NCI-H1092 (cell line): Measurements from ENCODE around the gene FAM118B.
A peak's percentile ranks its signal among the peaks of the same experiment; 100 is the strongest.
"Not testable (repeated sequence)": the region's sequence is repeated elsewhere in the genome, so short reads cannot be mapped to it uniquely, and the experiment has no call there.

Source experiments
- DNase-seq: peaks from one replicate; lab custom pipeline; 2025; lab: John Stamatoyannopoulos, UW

FAM118B gene

GRCh38 chr11:126277322-126277721 is 65.7 kb downstream of the FAM118B start:
- DNase-seq = no peak

GRCh38 chr11:126277780-126278179 is 66.2 kb downstream of the FAM118B start:
- DNase-seq = no peak

GRCh38 chr11:126279191-126279590 is 67.6 kb downstream of the FAM118B start:
- DNase-seq = no peak

DNA sequence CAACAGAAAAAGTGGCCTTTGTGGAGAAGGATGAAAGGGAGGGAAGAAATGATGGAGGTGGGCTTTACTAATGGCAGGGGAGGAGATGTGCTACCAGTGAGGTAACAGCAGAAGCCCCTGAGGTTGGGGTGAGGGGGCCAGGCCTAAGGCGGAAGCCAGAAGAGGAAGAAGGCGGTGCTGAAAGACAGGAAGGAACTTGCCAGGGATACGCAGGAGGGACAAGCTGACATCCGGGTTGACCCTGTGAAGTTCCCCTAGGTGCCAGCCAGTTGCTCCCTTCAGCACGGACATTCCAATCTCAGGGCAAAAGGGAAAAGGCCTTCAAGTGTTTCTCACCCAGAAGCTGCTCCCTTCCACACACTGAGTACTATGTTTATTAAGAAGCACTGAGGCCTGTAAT is 69.0 kb downstream of the FAM118B start:
- DNase-seq = no peak

- DNase-seq = no peak
Measured at GRCh38 chr11:126281245-126281644, 69.7 kb downstream of the FAM118B start.

DNA sequence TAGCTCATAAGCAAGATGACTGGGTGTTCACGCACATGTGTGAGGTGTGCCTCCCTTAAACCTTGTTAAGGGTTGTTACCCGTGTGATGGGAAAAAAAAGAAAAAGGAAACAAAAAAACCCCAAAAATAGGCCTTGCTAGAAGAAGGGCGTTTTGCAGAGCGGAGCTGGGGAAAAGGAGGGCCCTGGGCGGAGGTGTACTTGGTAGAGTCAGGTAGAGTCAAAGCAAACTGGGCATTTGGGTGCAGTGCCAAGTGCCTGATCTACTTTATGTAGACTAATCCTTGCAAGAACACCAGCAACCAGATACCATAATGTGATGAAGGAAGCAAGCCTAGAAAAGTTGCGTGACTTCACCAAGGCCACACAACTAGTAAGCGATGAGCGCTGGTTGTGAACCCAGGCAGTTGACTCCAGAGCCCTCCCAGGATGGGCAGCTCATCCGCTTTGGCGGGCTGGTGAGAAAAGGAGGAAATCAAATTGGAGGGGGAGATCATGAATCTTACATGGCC is 70.1 kb downstream of the FAM118B start:
- no peak for DNase-seq

- peak; percentile 39 for DNase-seq
Measured at GRCh38 chr11:126282361-126282735, 70.8 kb downstream of the FAM118B start.

- peak; percentile 42 for DNase-seq
Measured at GRCh38 chr11:126282736-126283591, 71.4 kb downstream of the FAM118B start, which contains the start of gene TIRAP. TSS of gene TIRAP (plus strand) at chr11:126283093. CDS start at chr11:126290895, 7,802 bp downstream.

DNA sequence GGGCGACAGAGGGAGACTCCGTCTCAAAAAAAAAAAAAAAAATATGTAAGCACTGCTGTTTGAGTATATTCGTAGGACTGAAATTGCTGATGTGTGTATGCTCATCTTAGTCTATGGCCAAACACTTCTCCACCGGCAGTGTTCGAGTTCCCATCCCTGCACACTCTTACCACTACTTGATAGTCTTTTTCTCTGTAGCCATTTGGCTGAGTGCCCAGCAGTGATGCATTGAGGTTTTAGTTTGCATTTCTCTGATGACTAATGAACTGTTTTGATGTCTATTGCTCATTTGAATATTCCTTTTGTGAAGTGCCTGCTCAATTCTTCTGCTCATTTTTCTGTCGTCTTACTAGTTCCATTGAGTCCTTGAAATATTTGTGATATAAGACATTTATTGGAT is 73.2 kb downstream of the FAM118B start:
- no peak for DNase-seq

DNA sequence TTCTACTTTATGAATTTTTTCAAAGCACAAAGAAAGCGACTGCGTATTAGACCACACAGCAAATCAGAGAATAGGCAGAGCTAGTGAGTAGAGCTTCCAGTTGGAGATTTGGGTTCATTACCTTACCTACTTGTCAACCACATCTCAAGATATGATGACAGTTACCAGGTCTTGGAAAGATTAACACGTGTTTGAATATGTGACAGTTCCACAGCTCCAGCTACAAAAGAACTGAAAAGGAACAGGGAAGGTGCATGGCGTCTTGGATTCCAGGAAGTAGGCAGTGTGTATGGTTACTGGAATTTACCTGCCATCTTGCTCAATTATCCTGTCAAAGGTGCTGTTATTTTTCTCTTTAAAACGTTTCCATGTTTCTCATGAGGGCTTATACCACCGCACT is 76.7 kb downstream of the FAM118B start:
- DNase-seq = no peak

- DNase-seq = no peak
Measured at GRCh38 chr11:126290887-126291286, 79.3 kb downstream of the FAM118B start.

GRCh38 chr11:126293726-126294125 is 82.1 kb downstream of the FAM118B start:
- no peak for DNase-seq

- no peak for DNase-seq
Measured at GRCh38 chr11:126297004-126297403, 85.4 kb downstream of the FAM118B start.

DNA sequence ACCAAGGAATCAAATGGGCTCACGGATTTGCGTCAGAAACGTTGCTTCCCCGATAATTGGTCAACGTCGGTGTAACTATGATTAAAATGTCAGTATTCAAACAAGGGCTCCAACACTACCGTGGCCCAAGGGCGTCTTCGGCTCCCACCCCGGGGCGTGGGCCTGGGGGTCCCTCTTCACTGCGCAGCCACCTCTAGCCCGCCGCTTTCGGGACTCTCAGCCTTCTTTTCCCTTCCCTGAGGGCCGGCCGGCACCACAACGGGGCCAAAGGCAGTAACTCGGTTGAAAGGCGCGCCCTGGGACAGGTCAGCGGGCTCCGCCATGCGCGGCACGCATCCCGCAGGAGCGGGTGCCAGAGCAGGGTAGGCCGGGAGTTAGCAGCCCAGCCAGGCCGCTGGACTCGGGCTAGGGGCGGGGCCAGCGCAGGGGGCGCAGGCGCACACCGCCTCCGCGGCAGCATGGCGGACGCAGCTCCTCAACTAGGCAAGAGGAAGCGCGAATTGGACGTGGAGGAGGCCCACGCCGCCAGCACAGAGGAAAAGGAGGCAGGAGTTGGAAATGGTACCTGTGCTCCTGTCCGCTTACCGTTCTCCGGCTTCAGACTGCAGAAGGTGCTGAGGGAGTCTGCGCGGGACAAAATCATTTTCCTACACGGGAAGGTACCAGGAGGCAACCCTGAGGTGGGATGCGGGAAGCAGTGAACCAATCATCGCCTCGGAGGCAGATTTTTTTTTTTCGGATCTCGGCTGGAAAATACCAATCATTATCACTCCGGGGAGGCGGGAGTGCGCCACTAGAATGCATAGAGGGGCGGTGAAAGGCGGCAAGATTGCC is 92.3 kb downstream of the FAM118B start, which contains the start of gene DCPS:
Gene DCPS, plus strand, starts transcription at position 438 of the 834 bp plus-strand sequence. Its CDS starts 21 bp downstream, at position 459.
- DNase-seq = peak; percentile 88

- no peak for DNase-seq
Measured at GRCh38 chr11:126304457-126305075, 93.0 kb downstream of the FAM118B start.

GRCh38 chr11:126305699-126306098 is 94.1 kb downstream of the FAM118B start:
- no peak for DNase-seq

DNA sequence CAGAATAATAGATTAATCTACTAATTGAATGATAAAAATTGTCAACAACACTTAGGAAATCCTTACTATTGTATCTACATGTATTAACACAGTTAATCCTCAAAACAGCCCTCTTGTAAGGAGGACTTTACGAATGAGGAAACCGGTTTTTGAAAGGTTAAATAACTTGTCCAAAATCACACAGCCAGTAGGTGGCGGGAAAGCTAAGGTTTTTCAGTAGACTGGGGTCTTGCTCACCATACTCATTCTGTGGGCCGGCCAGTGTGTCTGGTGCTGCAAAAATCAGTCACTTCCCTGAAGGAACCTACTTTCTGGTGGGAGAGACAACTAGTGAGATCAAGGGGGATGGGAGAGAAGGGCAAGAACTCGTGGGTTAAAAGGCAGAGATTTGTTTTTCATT is 96.1 kb downstream of the FAM118B start:
- peak; percentile 36 for DNase-seq

GRCh38 chr11:126308271-126308671 is 96.7 kb downstream of the FAM118B start:
- no peak for DNase-seq

DNA sequence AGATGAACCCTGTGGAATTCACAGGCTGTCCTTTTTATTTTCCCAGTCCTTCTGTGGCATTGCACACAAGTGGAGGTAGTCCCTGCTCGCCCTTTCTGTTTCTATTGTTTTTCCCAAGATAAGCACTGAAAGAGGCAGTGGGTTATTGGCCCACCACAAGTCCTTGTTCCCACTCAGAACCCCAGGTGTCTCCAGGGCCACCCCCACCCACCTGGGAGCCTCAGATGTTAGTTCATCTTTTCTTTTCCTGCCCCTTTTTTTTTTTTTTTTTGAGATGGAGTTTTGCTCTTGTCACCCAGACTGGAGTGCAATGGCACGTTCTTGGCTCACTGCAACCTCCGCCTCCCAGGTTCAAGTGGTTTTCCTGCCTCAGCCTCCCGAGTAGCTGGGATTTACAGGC is 97.2 kb downstream of the FAM118B start:
- DNase-seq = not testable (repeated sequence)

DNA sequence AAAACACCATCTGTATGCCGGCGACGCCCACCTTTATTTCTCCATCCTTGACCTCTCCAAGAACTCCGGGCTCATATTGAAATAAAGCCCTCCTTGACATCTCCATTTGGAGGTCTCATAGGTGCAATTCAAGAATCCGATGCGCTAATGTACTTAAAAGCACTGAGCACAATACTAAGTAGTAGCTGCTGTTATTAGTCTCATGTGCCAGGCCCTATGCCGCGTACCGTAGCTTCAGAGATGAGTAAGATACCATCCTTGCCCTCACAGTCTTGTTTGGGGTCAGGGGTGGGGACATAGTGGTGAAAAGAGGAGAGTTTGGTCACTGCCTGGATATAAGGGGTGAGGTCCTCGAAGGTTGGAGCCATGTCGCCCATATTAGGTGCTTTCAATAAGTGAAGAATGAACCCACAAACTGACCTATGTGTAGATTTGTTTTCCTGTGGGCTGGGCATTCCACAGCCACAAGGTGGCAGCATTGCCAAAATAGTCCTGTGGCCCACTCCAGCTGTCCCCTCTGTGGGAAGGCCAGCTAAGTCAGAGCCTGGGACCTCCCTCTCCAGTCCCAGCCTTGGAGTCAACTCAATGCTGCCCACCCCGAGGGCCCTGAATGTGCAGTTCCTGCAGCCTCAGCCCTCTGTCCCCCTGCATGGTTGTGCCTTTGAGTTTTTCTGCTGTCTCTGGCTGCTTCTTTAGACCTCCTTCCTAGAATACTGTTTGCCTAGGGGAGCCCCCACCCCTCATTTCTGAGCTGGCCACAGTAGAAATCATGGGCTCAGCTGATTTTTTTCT is 98.8 kb downstream of the FAM118B start:
- peak; percentile 75 for DNase-seq

- no peak for DNase-seq
Measured at GRCh38 chr11:126310992-126311310, 99.4 kb downstream of the FAM118B start.
